CD14-positive monocyte (primary cell): ENCODE data around the gene MYO1E. TPM values are rescaled to one million over a fixed set of nuclear protein-coding genes. Genes with fewer than 3 reads are reported as not detected.

ENCODE experiments used
- DNase-seq, 3 donors: peaks; one replicate each; pipeline ENCODE4 v3.0.0-alpha.2; 2011 to 2022
- H2AFZ ChIP-seq: 2 replicates; pipeline ENCODE4 v1.6.0; 2012; ENCODE audit warnings: mild to moderate bottlenecking, low read depth, low read length, inconsistent platforms; ENCODE audit not compliant: insufficient read depth, poor library complexity, severe bottlenecking
- H3K27ac ChIP-seq, 2 donors: 1 replicate in 1 of 2; 2 replicates in 1 of 2; pipeline ENCODE4 v1.5.1; 2012 to 2013; ENCODE audit warnings: low read length in 2 of 2, control low read depth in 1 of 2, inconsistent platforms in 1 of 2, low read depth in 1 of 2, mild to moderate bottlenecking in 1 of 2
- H3K27me3 ChIP-seq, 2 donors: one replicate each; pipeline versions ENCODE4 v1.6.0 to v1.6.1; 2011 to 2013; ENCODE audit warnings: low read length in 2 of 2; ENCODE audit not compliant: control insufficient read depth in 2 of 2, insufficient read depth in 2 of 2
- H3K36me3 ChIP-seq, 2 donors: replicated peaks in 1 of 2; 1 replicate in 1 of 2; 2 replicates in 1 of 2; pipeline versions ENCODE4 v1.5.1 to v1.6.1; 2012 to 2013; ENCODE audit warnings: low read length in 2 of 2, control low read depth in 1 of 2, inconsistent platforms in 1 of 2, mild to moderate bottlenecking in 1 of 2; ENCODE audit not compliant: insufficient read depth in 2 of 2, control insufficient read depth in 1 of 2
- H3K4me1 ChIP-seq, 2 donors: 1 replicate in 1 of 2; 2 replicates in 1 of 2; pipeline versions ENCODE4 v1.5.1 to v1.6.1; 2012 to 2013; ENCODE audit warnings: low read length in 2 of 2, control low read depth in 1 of 2, inconsistent platforms in 1 of 2, mild to moderate bottlenecking in 1 of 2, moderate library complexity in 1 of 2; ENCODE audit not compliant: insufficient read depth in 2 of 2, control insufficient read depth in 1 of 2
- H3K4me2 ChIP-seq: replicated peaks from 2 replicates; pipeline ENCODE3; 2012; ENCODE audit warnings: low read length, moderate library complexity, mild to moderate bottlenecking; ENCODE audit not compliant: poor library complexity, severe bottlenecking; ENCODE audit errors: extremely low read depth
- H3K4me3 ChIP-seq, 3 experiments: fragments of 200-600 bp in 1 of 3; sonication (generic) in 1 of 3; replicated peaks in 1 of 3; 1 replicate in 2 of 3; 2 replicates in 1 of 3; pipeline ENCODE4 v1.5.1; 2011 to 2013; ENCODE audit warnings: low read length in 3 of 3, mild to moderate bottlenecking in 3 of 3, control low read depth in 2 of 3, low read depth in 2 of 3, inconsistent platforms in 1 of 3, moderate library complexity in 1 of 3
- H3K79me2 ChIP-seq: 2 replicates; pipeline ENCODE4 v1.6.0; 2012; ENCODE audit warnings: mild to moderate bottlenecking, control low read depth, inconsistent platforms, low read length, moderate library complexity; ENCODE audit not compliant: insufficient read depth
- H3K9ac ChIP-seq: 2 replicates; pipeline ENCODE4 v1.6.0; 2017; ENCODE audit warnings: low read length, mild to moderate bottlenecking; ENCODE audit not compliant: insufficient read depth, poor library complexity, severe bottlenecking
- H3K9me3 ChIP-seq, 2 donors: replicated peaks in 1 of 2; 1 replicate in 1 of 2; 2 replicates in 1 of 2; pipeline versions ENCODE4 v1.5.1 to v1.6.1; 2012 to 2013; ENCODE audit warnings: low read length in 2 of 2, control low read depth in 1 of 2; ENCODE audit not compliant: control insufficient read depth in 1 of 2, insufficient read depth in 1 of 2
- H4K20me1 ChIP-seq: 2 replicates; pipeline ENCODE4 v1.6.0; 2012; ENCODE audit warnings: mild to moderate bottlenecking, low read length, control low read depth, moderate library complexity; ENCODE audit not compliant: insufficient read depth
- H3K27ac Mint-ChIP-seq, 7 donors: one replicate each; pipeline ENCODE4 v1.8.0; 2020; ENCODE audit warnings: mild to moderate bottlenecking in 7 of 7, mixed read lengths in 7 of 7, moderate library complexity in 6 of 7, inconsistent platforms in 2 of 7
- H3K27me3 Mint-ChIP-seq, 3 donors: one replicate each; pipeline ENCODE4 v1.8.0; 2021 to 2022; ENCODE audit warnings: low read depth in 3 of 3, mild to moderate bottlenecking in 3 of 3, mixed read lengths in 3 of 3, moderate library complexity in 3 of 3, inconsistent platforms in 1 of 3
- H3K36me3 Mint-ChIP-seq, 2 donors: one replicate each; pipeline ENCODE4 v1.8.0; 2020; ENCODE audit warnings: mixed read lengths in 2 of 2, inconsistent platforms in 1 of 2, mild to moderate bottlenecking in 1 of 2
- H3K4me1 Mint-ChIP-seq: one replicate; pipeline ENCODE4 v1.8.0; 2020; ENCODE audit warnings: mild to moderate bottlenecking, mixed read lengths
- H3K4me3 Mint-ChIP-seq, 2 donors: one replicate each; pipeline ENCODE4 v1.8.0; 2020; ENCODE audit warnings: mild to moderate bottlenecking in 2 of 2, mixed read lengths in 2 of 2, moderate library complexity in 1 of 2
- H3K9me3 Mint-ChIP-seq, 7 donors: one replicate each; pipeline ENCODE4 v1.8.0; 2020 to 2022; ENCODE audit warnings: mixed read lengths in 7 of 7, mild to moderate bottlenecking in 6 of 7, moderate library complexity in 6 of 7, inconsistent platforms in 2 of 7
- whole genome bisulfite sequencing: methylation state at CpG from one replicate; pipeline ENCODE4 v1.1.5; 2013; ENCODE audit warnings: missing lambda C conversion rate; ENCODE audit not compliant: insufficient coverage; 5-methylcytosine and 5-hydroxymethylcytosine counted together
- intact Hi-C, 2 donors: fragments of 100-400 bp; cut with micrococcal nuclease; formaldehyde crosslinking; loops; one replicate each; pipeline versions ENCODE4 v1.15.0 to v1.15.1; 2023
- polyA plus RNA-seq, 3 donors: library from polyadenylated mRNA; depleted of rRNA in 1 of 3; unstranded in 2 of 3; stranded (reverse) in 1 of 3; fragments of 300-500 nt in 2 of 3; fragments of >200 nt in 1 of 3; fragmentation: Illumina TruSeq in 2 of 3; gene quantifications; 1 replicate in 2 of 3; 2 replicates in 1 of 3; pipeline ENCODE4 v1.2.3, GENCODE V29; 2012 to 2021
- TF ChIP-seq, protein P1 (sequence below): fragments of 200-600 bp; IDR thresholded peaks from one replicate; pipeline ENCODE4 v1.8.0; 2022; ENCODE audit warnings: antibody characterized with exemption, mild to moderate bottlenecking

The MYO1E gene
- polyA plus RNA-seq, 3 donors, result 5.5 to 16.2 (median 6.2) TPM

GRCh38 chr15:59321000-59321689, 51.5 kb downstream of the MYO1E start:
- TF ChIP-seq, protein P1, sequence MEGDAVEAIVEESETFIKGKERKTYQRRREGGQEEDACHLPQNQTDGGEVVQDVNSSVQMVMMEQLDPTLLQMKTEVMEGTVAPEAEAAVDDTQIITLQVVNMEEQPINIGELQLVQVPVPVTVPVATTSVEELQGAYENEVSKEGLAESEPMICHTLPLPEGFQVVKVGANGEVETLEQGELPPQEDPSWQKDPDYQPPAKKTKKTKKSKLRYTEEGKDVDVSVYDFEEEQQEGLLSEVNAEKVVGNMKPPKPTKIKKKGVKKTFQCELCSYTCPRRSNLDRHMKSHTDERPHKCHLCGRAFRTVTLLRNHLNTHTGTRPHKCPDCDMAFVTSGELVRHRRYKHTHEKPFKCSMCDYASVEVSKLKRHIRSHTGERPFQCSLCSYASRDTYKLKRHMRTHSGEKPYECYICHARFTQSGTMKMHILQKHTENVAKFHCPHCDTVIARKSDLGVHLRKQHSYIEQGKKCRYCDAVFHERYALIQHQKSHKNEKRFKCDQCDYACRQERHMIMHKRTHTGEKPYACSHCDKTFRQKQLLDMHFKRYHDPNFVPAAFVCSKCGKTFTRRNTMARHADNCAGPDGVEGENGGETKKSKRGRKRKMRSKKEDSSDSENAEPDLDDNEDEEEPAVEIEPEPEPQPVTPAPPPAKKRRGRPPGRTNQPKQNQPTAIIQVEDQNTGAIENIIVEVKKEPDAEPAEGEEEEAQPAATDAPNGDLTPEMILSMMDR, result no peak
- intact Hi-C loops, result no loop called here
- H3K36me3 ChIP-seq, result no peaks in the 10 kb centered on the region
- H3K9me3 ChIP-seq, result no peaks in the 10 kb centered on the region
- H3K79me2 ChIP-seq, result peaks cover 2% of the 10 kb centered on the region
- H3K36me3 Mint-ChIP-seq, result peaks cover 0 to 2% of the 10 kb centered on the region in 2 donors
- no peak for DNase-seq
- no peaks in the 10 kb centered on the region for H3K4me1 ChIP-seq
- no CpG with 5 or more reads among the region's 4 CpGs for WGBS
- peaks cover 0 to 1% (median 0%) of the 10 kb centered on the region in 3 donors for H3K27me3 Mint-ChIP-seq
- H3K9me3 Mint-ChIP-seq, result peaks cover 0 to 7% (median 0%) of the 10 kb centered on the region in 7 donors
- no peak overlapping the region for H3K4me3 ChIP-seq
- no peak overlapping the region for H3K27ac Mint-ChIP-seq
- H4K20me1 ChIP-seq, result peaks cover 4% of the 10 kb centered on the region
- no peak overlapping the region for H2AFZ ChIP-seq
- H3K4me1 Mint-ChIP-seq, result peaks cover 7% of the 10 kb centered on the region
- H3K27me3 ChIP-seq, result no peaks in the 10 kb centered on the region
- no peak overlapping the region for H3K4me2 ChIP-seq
- H3K9ac ChIP-seq, result no peak overlapping the region
- H3K4me3 Mint-ChIP-seq, result no peak overlapping the region
- H3K27ac ChIP-seq, result no peak overlapping the region

DNA sequence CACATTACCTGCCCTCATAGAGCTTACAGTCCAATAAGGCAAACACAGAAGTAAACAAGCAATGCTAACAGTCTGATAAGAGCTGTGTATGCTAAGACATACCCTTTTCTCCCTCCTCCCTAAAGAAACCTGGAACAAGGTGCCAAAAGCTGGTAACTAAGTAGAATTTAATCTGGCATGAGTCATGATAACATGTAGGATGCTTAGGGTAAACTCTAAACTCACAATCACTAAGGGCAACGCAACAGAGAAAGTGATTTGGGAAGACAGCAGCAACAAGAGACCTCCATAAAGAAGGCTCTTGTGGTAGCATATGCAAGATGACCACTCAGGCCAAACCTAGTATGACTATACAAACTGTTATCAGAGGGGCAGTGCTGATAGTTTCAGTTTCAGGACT, 55.5 kb downstream of the MYO1E start:
- Mint-ChIP-seq H3K4me3 (no peak overlapping the region), H3K9me3 (peaks cover 0 to 7% (median 0%) of the 10 kb centered on the region in 7 donors), H3K27ac (peak overlapping the region in 1 of 7 donors; percentile 42), H3K4me1 (peaks cover 21% of the 10 kb centered on the region), H3K27me3 (peaks cover 0 to 2% (median 0%) of the 10 kb centered on the region in 3 donors), H3K36me3 (no peaks in the 10 kb centered on the region)
- DNase-seq, result no peak
- WGBS, result no CpG with 5 or more reads among the region's 1 CpG
- Histone ChIP-seq H3K4me3 (no peak overlapping the region), H3K36me3 (no peaks in the 10 kb centered on the region), H4K20me1 (peaks cover 10% of the 10 kb centered on the region), H3K27ac (no peak overlapping the region), H3K79me2 (peaks cover 2% of the 10 kb centered on the region), H3K27me3 (no peaks in the 10 kb centered on the region), H2AFZ (no peak overlapping the region), H3K4me2 (no peak overlapping the region), H3K4me1 (peaks cover 10 to 11% of the 10 kb centered on the region in 2 donors), H3K9me3 (no peaks in the 10 kb centered on the region), H3K9ac (no peak overlapping the region)
- TF ChIP-seq, protein P1, result no peak
- intact Hi-C loops, result no loop called here
